Stomach (tissue), 4 donors: ENCODE measurements around the gene ARID3A.

Experiments
- CTCF ChIP-seq, 7 experiments: fragments of 450-650 bp in 4 of 7; fragments of 200-600 bp in 3 of 7; sonication (generic) in 3 of 7; IDR thresholded peaks; one replicate each; pipeline ENCODE4 v1.5.1; 2016 to 2019; ENCODE audit warnings: antibody characterized with exemption in 7 of 7, control low read depth in 2 of 7, mild to moderate bottlenecking in 1 of 7
- EP300 ChIP-seq: sonication (generic); formaldehyde crosslinking; IDR thresholded peaks from one replicate; pipeline ENCODE4 v1.6.1; 2017; ENCODE audit warnings: antibody characterized with exemption
- POLR2A ChIP-seq, 4 donors: fragments of 450-650 bp; IDR thresholded peaks; one replicate each; pipeline ENCODE4 v1.6.1; 2016; ENCODE audit warnings: antibody characterized with exemption in 4 of 4, control low read depth in 2 of 4, mild to moderate bottlenecking in 1 of 4, moderate library complexity in 1 of 4
- POLR2AphosphoS5 ChIP-seq, 3 donors: sonication (generic); formaldehyde crosslinking; IDR thresholded peaks; one replicate each; pipeline ENCODE4 v1.6.1; 2016; ENCODE audit warnings: antibody characterized with exemption in 3 of 3

GRCh38 chr19:913080-913748 lies 12.6 kb upstream of the ARID3A start, which contains the start of gene R3HDM4:
- TF ChIP-seq CTCF (IDR thresholded peaks at IDR 0.05) (no peak), POLR2A (IDR thresholded peaks at IDR 0.05) (no peak), EP300 (no peak), POLR2AphosphoS5 (IDR thresholded peaks at IDR 0.05) (peak; percentile 34 to 92 (median 87))
